HG03103 (cell line): ENCODE measurements around the gene SLC4A2.

Source experiments
- ATAC-seq: cut with Tn5 transposase; IDR thresholded peaks from one replicate; pipeline ENCODE4 v1.9.1; 2021; ENCODE audit warnings: low read depth; ENCODE audit not compliant: unreplicated experiment

The SLC4A2 gene

GRCh38 chr7:151062399-151063211, 3.2 kb downstream of the SLC4A2 start:
- no peak for ATAC-seq

- ATAC-seq = no peak
Measured at GRCh38 chr7:151063212-151063561, 3.8 kb downstream of the SLC4A2 start.

GRCh38 chr7:151064454-151064853, 5.1 kb downstream of the SLC4A2 start:
- ATAC-seq = no peak

- ATAC-seq = no peak
Measured at GRCh38 chr7:151064993-151065392, 5.6 kb downstream of the SLC4A2 start.

- no peak for ATAC-seq
Measured at GRCh38 chr7:151065516-151065915, 6.1 kb downstream of the SLC4A2 start.

- no peak for ATAC-seq
Measured at GRCh38 chr7:151066273-151066974, 7.0 kb downstream of the SLC4A2 start.

GRCh38 chr7:151068069-151068773, 8.8 kb downstream of the SLC4A2 start:
- no peak for ATAC-seq

GRCh38 chr7:151069841-151070573, 10.6 kb downstream of the SLC4A2 start:
- ATAC-seq = no peak

GRCh38 chr7:151070574-151070960, 11.2 kb downstream of the SLC4A2 start:
- no peak for ATAC-seq

- ATAC-seq = no peak
Measured at GRCh38 chr7:151071032-151071866, 11.9 kb downstream of the SLC4A2 start.

GRCh38 chr7:151073990-151074389, 14.6 kb downstream of the SLC4A2 start:
- ATAC-seq = no peak

GRCh38 chr7:151074817-151075661, 15.7 kb downstream of the SLC4A2 start:
- no peak for ATAC-seq

- ATAC-seq = no peak
Measured at GRCh38 chr7:151075662-151075971, 16.2 kb downstream of the SLC4A2 start.

- ATAC-seq = no peak
Measured at GRCh38 chr7:151075978-151076426, 16.6 kb downstream of the SLC4A2 start.

GRCh38 chr7:151076863-151077704, 17.7 kb downstream of the SLC4A2 start:
- ATAC-seq = no peak

- no peak for ATAC-seq
Measured at GRCh38 chr7:151077705-151078232, 18.4 kb downstream of the SLC4A2 start.

- no peak for ATAC-seq
Measured at GRCh38 chr7:151078233-151079040, 19.0 kb downstream of the SLC4A2 start.
